ENCODE data around the gene RAB31.
"Not testable (repeated sequence)": the region's sequence is repeated elsewhere in the genome, so short reads cannot be mapped to it uniquely, and the experiment has no call there.

The RAB31 gene

DNA sequence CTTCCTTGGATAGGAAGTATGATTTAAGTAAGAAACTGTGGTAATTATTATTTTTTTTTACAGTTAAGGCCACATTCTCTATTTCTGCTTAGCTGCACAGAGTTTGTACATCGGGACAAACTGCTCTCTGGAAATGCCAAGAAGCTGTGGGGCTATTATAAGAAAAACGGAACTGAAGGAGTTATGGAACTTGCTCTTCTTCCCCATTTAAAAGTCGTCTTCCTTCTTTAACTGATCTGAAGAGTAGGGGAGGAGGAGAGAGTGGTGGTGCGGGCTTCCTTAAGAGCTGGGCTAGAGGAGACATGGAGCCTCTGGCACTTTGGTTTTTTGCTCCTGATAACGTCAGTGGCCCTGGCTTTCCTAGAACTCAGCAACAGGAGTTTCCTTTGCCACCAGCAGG is 54.4 kb downstream of the RAB31 start:
- no peak for DNase-seq (ENCODE audit: low spot score)

- DNase-seq (ENCODE audit: low spot score), result no peak
Measured at GRCh38 chr18:9763157-9763556, 55.1 kb downstream of the RAB31 start.

- DNase-seq (ENCODE audit: low spot score), result no peak
Measured at GRCh38 chr18:9764011-9764481, 55.9 kb downstream of the RAB31 start.

DNA sequence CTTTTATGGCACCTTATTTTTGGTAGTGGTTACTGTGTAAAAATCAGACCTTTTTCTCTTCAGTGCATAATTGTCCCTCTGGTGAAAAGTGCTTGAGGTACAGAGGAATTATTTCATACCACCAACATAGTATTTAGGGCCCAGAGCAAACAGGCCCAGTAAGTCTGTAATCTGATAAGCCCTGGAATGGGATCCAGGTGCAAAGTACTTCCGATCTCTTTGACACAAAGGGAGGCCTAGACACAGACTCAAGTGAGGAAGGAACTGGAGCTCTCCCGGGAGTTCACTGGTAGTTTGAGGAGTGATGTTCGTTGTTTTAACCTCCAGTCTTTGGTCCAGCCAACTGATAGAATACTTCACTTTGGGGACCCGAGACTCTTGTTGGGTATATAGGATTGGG is 57.4 kb downstream of the RAB31 start:
- no peak for DNase-seq (ENCODE audit: low spot score)

DNA sequence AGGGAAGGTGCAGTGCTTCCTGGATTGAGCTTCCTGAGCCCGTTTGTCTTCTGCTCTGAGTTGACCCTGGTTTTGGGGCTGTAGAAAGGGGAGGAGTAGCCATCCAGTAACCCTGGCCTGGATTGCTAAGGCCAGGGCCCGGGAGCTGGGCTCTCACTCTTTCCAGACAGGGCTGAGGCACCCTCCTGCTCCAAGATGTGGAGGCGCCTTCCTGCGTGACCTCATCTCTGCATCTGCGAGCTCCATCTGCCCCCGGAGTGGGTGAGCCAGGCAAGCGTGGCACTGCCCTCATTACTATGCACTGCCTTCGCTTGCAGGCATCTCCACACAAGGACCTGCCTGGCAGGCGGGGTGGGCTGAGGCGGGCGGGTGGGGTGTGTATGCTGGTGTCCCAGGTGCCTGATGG is 58.0 kb downstream of the RAB31 start:
- DNase-seq (ENCODE audit: low spot score), result no peak

GRCh38 chr18:9766740-9767139 is 58.6 kb downstream of the RAB31 start:
- no peak for DNase-seq (ENCODE audit: low spot score)

GRCh38 chr18:9768071-9768691 is 60.1 kb downstream of the RAB31 start:
- DNase-seq (ENCODE audit: low spot score), result not testable (repeated sequence)

- DNase-seq (ENCODE audit: low spot score), result not testable (repeated sequence)
Measured at GRCh38 chr18:9770111-9770510, 62.0 kb downstream of the RAB31 start.

GRCh38 chr18:9771261-9771976 is 63.3 kb downstream of the RAB31 start:
- DNase-seq (ENCODE audit: low spot score), result peak; percentile 63

- DNase-seq (ENCODE audit: low spot score), result no peak
Measured at GRCh38 chr18:9771977-9772660, 64.0 kb downstream of the RAB31 start.

- no peak for DNase-seq (ENCODE audit: low spot score)
Measured at GRCh38 chr18:9772847-9773677, 65.0 kb downstream of the RAB31 start.

GRCh38 chr18:9774150-9774549 is 66.0 kb downstream of the RAB31 start:
- DNase-seq (ENCODE audit: low spot score), result no peak

GRCh38 chr18:9775178-9775577 is 67.1 kb downstream of the RAB31 start:
- DNase-seq (ENCODE audit: low spot score), result no peak

DNA sequence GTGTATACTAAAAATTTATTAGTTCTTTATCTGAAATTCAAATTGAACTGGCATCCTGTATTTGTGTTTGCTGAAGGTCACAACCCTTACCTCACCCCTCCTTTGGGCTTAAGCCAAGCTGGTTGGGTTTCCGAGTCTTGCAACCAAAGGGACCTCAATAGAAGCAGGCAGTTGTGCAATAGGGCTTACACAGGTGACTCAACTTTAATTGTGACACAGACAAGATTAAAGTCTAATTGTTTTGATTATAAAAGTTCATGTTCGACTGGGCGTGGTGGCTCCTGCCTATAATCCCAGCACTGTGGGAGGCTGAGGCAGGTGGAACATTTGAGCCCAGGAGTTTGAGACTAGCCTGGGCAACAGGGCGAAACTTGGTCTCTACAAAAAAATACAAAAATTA is 71.5 kb downstream of the RAB31 start:
- DNase-seq (ENCODE audit: low spot score), result no peak

DNA sequence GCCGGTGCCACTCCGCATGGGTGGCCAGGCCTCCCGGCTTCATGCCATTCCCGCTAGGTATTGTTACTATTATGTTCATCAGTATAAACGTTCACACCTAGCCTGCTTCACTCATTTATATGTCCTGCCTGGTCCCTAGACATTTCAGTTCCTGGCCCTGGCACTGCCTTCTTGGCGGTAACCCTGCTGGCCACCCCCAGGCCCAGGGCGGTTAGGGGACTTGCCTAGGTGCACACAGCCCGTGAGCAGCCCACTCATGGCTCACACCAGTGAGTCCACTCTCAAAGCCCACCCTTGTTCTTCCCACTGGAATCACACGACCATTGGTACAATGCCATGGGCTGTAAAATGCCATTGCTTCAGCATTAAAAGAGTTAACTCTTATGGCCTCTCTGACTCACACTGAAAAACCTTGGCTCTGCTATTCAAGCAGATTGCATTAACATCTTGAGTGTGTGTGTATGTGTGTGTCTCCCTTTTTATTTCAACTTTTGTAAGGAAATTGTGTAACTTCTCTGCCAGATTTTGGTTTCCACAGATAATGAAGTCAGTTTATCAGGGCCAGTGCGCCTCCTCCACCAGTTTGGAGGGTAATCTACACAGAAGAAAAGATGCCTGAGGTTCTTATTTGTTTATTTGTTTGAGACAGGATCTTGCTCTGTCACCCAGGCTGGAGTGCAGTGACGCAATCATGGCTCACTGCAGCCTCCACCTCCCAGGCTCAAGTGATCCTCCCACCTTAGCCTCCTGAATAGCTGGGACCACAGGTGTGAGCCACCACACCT is 74.2 kb downstream of the RAB31 start:
- no peak for DNase-seq (ENCODE audit: low spot score)

- no peak for DNase-seq (ENCODE audit: low spot score)
Measured at GRCh38 chr18:9786631-9787030, 78.5 kb downstream of the RAB31 start.

DNA sequence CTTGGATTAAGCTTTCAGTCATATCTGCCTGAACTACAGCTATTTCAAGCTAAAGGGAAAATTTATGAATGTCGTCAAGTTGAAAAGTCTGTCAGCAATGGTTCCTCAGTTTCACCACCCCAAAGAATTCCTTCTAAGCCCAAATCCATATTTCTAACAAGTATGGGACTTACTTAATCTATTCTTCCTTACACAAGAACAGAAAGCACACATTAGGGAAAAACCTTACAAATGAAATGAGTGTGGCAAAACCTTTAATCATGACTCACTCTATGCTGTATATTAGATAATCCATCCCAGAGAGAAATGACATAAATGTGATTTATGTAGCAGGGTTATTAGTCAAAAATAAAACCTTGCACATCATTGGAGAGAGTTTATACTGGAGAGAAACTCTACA is 78.9 kb downstream of the RAB31 start:
- DNase-seq (ENCODE audit: low spot score), result no peak

DNA sequence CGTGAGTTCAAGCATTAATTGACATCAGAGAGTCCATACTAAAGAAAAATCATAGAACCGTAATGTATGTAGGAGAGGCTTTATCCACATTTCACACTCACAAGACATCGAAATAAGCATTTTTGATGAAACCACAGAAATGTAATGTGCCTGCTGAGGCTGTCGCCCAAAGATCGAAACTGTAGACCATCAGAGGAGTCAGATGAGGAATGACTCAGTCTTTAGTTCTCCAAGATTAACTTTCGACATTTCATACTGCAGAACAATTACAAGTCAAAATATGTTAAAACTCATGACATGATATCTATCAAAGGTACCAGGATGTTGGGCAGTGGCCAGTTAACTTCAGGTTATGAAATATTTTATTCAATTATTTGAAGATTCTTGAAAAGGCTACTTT is 79.6 kb downstream of the RAB31 start:
- DNase-seq (ENCODE audit: low spot score), result no peak

- DNase-seq (ENCODE audit: low spot score), result no peak
Measured at GRCh38 chr18:9788140-9788539, 80.0 kb downstream of the RAB31 start.

GRCh38 chr18:9788860-9789259 is 80.8 kb downstream of the RAB31 start:
- no peak for DNase-seq (ENCODE audit: low spot score)

DNA sequence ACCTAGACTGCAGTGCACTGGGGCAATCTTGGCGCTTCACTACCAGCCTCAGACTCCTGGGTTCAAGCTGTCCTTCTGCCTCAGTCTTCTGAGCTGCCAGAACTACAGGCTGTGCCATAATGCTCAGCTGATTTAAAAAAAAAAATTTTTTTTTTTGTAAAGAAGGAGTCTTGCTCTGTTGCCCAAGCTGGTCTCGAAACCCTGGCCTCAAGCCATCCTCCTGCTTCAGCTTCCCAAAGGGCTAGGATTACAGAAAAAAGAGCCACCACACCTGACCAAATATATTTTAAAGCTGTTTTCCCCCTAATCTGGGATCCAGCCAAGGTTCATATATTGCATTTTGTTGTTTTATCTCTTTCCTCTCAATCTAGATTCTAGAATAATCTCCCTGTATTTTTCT is 82.2 kb downstream of the RAB31 start:
- DNase-seq (ENCODE audit: low spot score), result no peak

- DNase-seq (ENCODE audit: low spot score), result no peak
Measured at GRCh38 chr18:9791991-9792390, 83.9 kb downstream of the RAB31 start.
